ENCODE results near the gene KRT24. TPM values are rescaled to one million over a fixed set of nuclear protein-coding genes. Genes with fewer than 3 reads are reported as not detected.
"Not testable (repeated sequence)": the region's sequence is repeated elsewhere in the genome, so short reads cannot be mapped to it uniquely, and the experiment has no call there.

Gene KRT24
- total RNA-seq, result not detected

GRCh38 chr17:40703652-40704051 is at the start of gene KRT24:
Gene KRT24, minus strand, starts transcription at chr17:40703752. Its CDS starts 59 bp downstream, at chr17:40703693.
- TF ChIP-seq POLR2AphosphoS5 (IDR thresholded peaks at IDR 0.05), result no peak
- no peak for TF ChIP-seq POLR2A (IDR thresholded peaks at IDR 0.05)
- TF ChIP-seq EP300 (IDR thresholded peaks at IDR 0.05), result no peak
- no peak for TF ChIP-seq CTCF (IDR thresholded peaks at IDR 0.05)
- Histone ChIP-seq H3K4me1 (peaks cover 7% of the 10 kb centered on the region), H3K9me3 (no peaks in the 10 kb centered on the region), H3K36me3 (no peaks in the 10 kb centered on the region), H3K4me3 (no peak within 1 kb of the TSS), H3K27ac (no peak within 1 kb of the TSS), H3K27me3 (peaks cover 5% of the 10 kb centered on the region)
- 66% methylated on average over 7 of the region's 7 CpGs for WGBS
- no peak for DNase-seq (ENCODE audit: low spot score in 2 of 2)

- TF ChIP-seq CTCF (IDR thresholded peaks at IDR 0.05) (no peak), POLR2A (IDR thresholded peaks at IDR 0.05) (no peak), EP300 (IDR thresholded peaks at IDR 0.05) (no peak), POLR2AphosphoS5 (IDR thresholded peaks at IDR 0.05) (no peak)
- no peaks in the 10 kb centered on the region for H3K9me3 ChIP-seq
- WGBS, result 81% methylated on average over 14 of the region's 14 CpGs
- no peaks in the 10 kb centered on the region for H3K36me3 ChIP-seq
- no peak overlapping the region for H3K4me3 ChIP-seq
- no peak for DNase-seq (ENCODE audit: low spot score in 2 of 2)
- H3K27ac ChIP-seq, result no peak overlapping the region
- H3K4me1 ChIP-seq, result no peaks in the 10 kb centered on the region
- peaks cover 11% of the 10 kb centered on the region for H3K27me3 ChIP-seq
These were observed 47.5 kb upstream of the KRT24 start for GRCh38 chr17:40751065-40751464.

- WGBS, result 87% methylated on average over 6 of the region's 6 CpGs
- Histone ChIP-seq H3K9me3 (no peaks in the 10 kb centered on the region), H3K4me3 (no peak overlapping the region), H3K36me3 (no peaks in the 10 kb centered on the region), H3K4me1 (no peaks in the 10 kb centered on the region), H3K27ac (no peak overlapping the region), H3K27me3 (peaks cover 11% of the 10 kb centered on the region)
- no peak for TF ChIP-seq POLR2AphosphoS5 (IDR thresholded peaks at IDR 0.05)
- TF ChIP-seq POLR2A (IDR thresholded peaks at IDR 0.05), result no peak
- TF ChIP-seq EP300 (IDR thresholded peaks at IDR 0.05), result no peak
- no peak for TF ChIP-seq CTCF (IDR thresholded peaks at IDR 0.05)
- no peak for DNase-seq (ENCODE audit: low spot score in 2 of 2)
These were observed 46.8 kb upstream of the KRT24 start for GRCh38 chr17:40750391-40750790.

GRCh38 chr17:40748666-40749065 is 45.1 kb upstream of the KRT24 start:
- H3K27me3 ChIP-seq, result peaks cover 11% of the 10 kb centered on the region
- DNase-seq (ENCODE audit: low spot score in 2 of 2); H3K4me1 ChIP-seq; H3K9me3 ChIP-seq; H3K27ac ChIP-seq; H3K4me3 ChIP-seq; H3K36me3 ChIP-seq: not testable (repeated sequence)
- WGBS, result 67% methylated on average over 1 of the region's 1 CpG

GRCh38 chr17:40738553-40738952 is 35.0 kb upstream of the KRT24 start:
- H3K36me3 ChIP-seq, result no peaks in the 10 kb centered on the region
- 67% methylated on average over 4 of the region's 4 CpGs for WGBS

More at GRCh38 chr17:40738553-40738952, 35.0 kb upstream of the KRT24 start:
- Histone ChIP-seq H3K4me1 (peaks cover 6% of the 10 kb centered on the region), H3K4me3 (no peak overlapping the region), H3K27ac (no peak overlapping the region), H3K9me3 (no peaks in the 10 kb centered on the region), H3K27me3 (peaks cover 3% of the 10 kb centered on the region)
- TF ChIP-seq CTCF (IDR thresholded peaks at IDR 0.05) (no peak), EP300 (IDR thresholded peaks at IDR 0.05) (no peak)
- no peak for DNase-seq (ENCODE audit: low spot score in 2 of 2)

Data from suprapubic skin (tissue), 4 donors.